K562 (cell line): ENCODE data around the gene RGMA. TPM values are rescaled to one million over a fixed set of nuclear protein-coding genes. Genes with fewer than 3 reads are reported as not detected.

Experiments
- ATAC-seq: fragments of 200-7000 bp; cut with Tn5 transposase; 3 replicates; pipeline ENCODE4 v1.9.1; 2020; ENCODE audit warnings: moderate library complexity
- BruUV-seq: library from RNA; stranded (reverse); fragments of 400-500 nt; replicated peaks from 2 replicates; lab custom pipeline; 2021; lab: Mats Ljungman, UMichigan
- CTCF ChIA-PET: fragments of 300-600 bp; formaldehyde crosslinking; extraction: SDS; loops from one replicate; lab custom pipeline; 2021; ENCODE audit warnings: low intra/inter-chr PET ratio; lab: Yijun Ruan, JAX
- POLR2A ChIA-PET: fragments of 300-600, 350-650 bp; sonication (Branson Sonifier 250); formaldehyde crosslinking; extraction: SDS; loops from one replicate; lab custom pipeline; 2021; ENCODE audit warnings: antibody characterized with exemption, inconsistent platforms; lab: Yijun Ruan, JAX
- DNase-seq, 4 experiments: peaks; one replicate each; pipeline versions ENCODE4 v3.0.0 to v3.0.0-alpha.2; 2011 to 2018; ENCODE audit warnings: low spot score in 3 of 4, mixed read lengths in 3 of 4; ENCODE audit errors: extremely low read depth in 1 of 4
- FAIRE-seq: peaks from 2 replicates; lab custom pipeline; 2011; peaks lifted over from hg19 to GRCh38; lab: Jason Lieb, UNC
- H2AFZ ChIP-seq: 2 replicates; pipeline ENCODE4 v1.6.0; 2011; ENCODE audit warnings: low read depth, low read length, control low read depth, inconsistent platforms
- H3K27ac ChIP-seq: fragments of 200-600 bp; 3 replicates; pipeline ENCODE4 v1.8.0; 2011; ENCODE audit warnings: low read depth, mild to moderate bottlenecking, control low read depth, inconsistent platforms, low read length, moderate library complexity, mixed read lengths; ENCODE audit errors: extremely low read depth
- H3K27me3 ChIP-seq, 2 experiments: fragments of 300-600 bp in 1 of 2; 2 replicates in 1 of 2; 3 replicates in 1 of 2; pipeline versions ENCODE4 v1.6.0 to v1.8.0; 2011; ENCODE audit warnings: inconsistent platforms in 2 of 2, low read length in 2 of 2, mild to moderate bottlenecking in 1 of 2, mixed read lengths in 1 of 2, moderate library complexity in 1 of 2; ENCODE audit not compliant: control insufficient read depth in 2 of 2, insufficient read depth in 2 of 2
- H3K36me3 ChIP-seq: fragments of 300-600 bp; 3 replicates; pipeline ENCODE4 v1.8.0; 2011; ENCODE audit warnings: mild to moderate bottlenecking, low read length, inconsistent platforms; ENCODE audit not compliant: control insufficient read depth, insufficient read depth
- H3K4me1 ChIP-seq, 2 experiments: fragments of 200-600 bp in 1 of 2; replicated peaks in 1 of 2; 2 replicates in 1 of 2; 3 replicates in 1 of 2; pipeline versions ENCODE4 v1.5.1 to v1.8.0; 2011; ENCODE audit warnings: inconsistent platforms in 2 of 2, low read length in 2 of 2, mild to moderate bottlenecking in 1 of 2, mixed read lengths in 1 of 2, moderate library complexity in 1 of 2; ENCODE audit not compliant: control insufficient read depth in 2 of 2, insufficient read depth in 2 of 2
- H3K4me2 ChIP-seq: 2 replicates; pipeline ENCODE4 v1.6.1; 2011; ENCODE audit warnings: low read length, control low read depth, inconsistent platforms, mixed read lengths; ENCODE audit not compliant: insufficient read depth
- H3K4me3 ChIP-seq: fragments of 200-600 bp; sonication (generic), shearing (Covaris generic); 2 replicates; pipeline ENCODE4 v1.5.1; 2016; ENCODE audit warnings: control low read depth, inconsistent platforms
- H3K79me2 ChIP-seq: fragments of 200-600 bp; 3 replicates; pipeline ENCODE4 v1.8.0; 2011; ENCODE audit warnings: low read length, inconsistent platforms; ENCODE audit not compliant: control insufficient read depth, insufficient read depth
- H3K9ac ChIP-seq, 2 experiments: 2 replicates each; pipeline versions ENCODE4 v1.6.0 to v1.6.1; 2011; ENCODE audit warnings: low read depth in 2 of 2, low read length in 2 of 2, control low read depth in 1 of 2, inconsistent platforms in 1 of 2, mild to moderate bottlenecking in 1 of 2, mixed read lengths in 1 of 2; ENCODE audit not compliant: insufficient read depth in 1 of 2
- H3K9me1 ChIP-seq: one replicate; pipeline ENCODE4 v1.6.0; 2011; ENCODE audit warnings: inconsistent platforms, mild to moderate bottlenecking, low read length, moderate library complexity; ENCODE audit not compliant: control insufficient read depth, insufficient read depth
- H3K9me3 ChIP-seq: replicated peaks from 2 replicates; pipeline ENCODE4 v1.5.1; 2011; ENCODE audit warnings: low read depth, low read length, inconsistent platforms; ENCODE audit not compliant: control insufficient read depth, insufficient read depth
- H4K20me1 ChIP-seq: replicated peaks from 2 replicates; pipeline ENCODE4 v1.6.1; 2011; ENCODE audit warnings: low read length, inconsistent platforms, mixed read lengths; ENCODE audit not compliant: control insufficient read depth, insufficient read depth
- CAMTA2 ChIP-seq: fragments of 250-450 bp; sonication (Bioruptor Pico); conservative IDR thresholded peaks from 2 replicates; pipeline ENCODE4 v1.5.1; 2022
- DDX20 ChIP-seq: fragments of 450-650 bp; IDR thresholded peaks from 2 replicates; pipeline ENCODE4 v1.6.1; 2016; ENCODE audit warnings: missing genetic modification characterization, low read depth, mild to moderate bottlenecking, missing compliant biosample characterization, moderate library complexity
- IFI16 ChIP-seq: fragments of 250-450 bp; sonication (Bioruptor Pico); IDR thresholded peaks from 2 replicates; pipeline ENCODE4 v2.1.2; 2022; ENCODE audit warnings: mild to moderate bottlenecking, inconsistent platforms
- MCM3 ChIP-seq: fragments of 450-650 bp; IDR thresholded peaks from 2 replicates; pipeline ENCODE4 v1.6.1; 2016
- ZNF695 ChIP-seq: fragments of 450-650 bp; formaldehyde crosslinking; IDR thresholded peaks from 2 replicates; pipeline ENCODE4 v1.4.0; 2020; ENCODE audit warnings: mild to moderate bottlenecking, moderate library complexity
- ZNF766 ChIP-seq: fragments of 200-800 bp; sonication (Bioruptor generic); conservative IDR thresholded peaks from 2 replicates; pipeline ENCODE4 v1.6.1; 2016; ENCODE audit warnings: missing genetic modification characterization, missing compliant biosample characterization
- WGBS: fragments of 100-300 bp; shearing (Covaris generic); methylation state at CpG from one replicate; pipeline ENCODE4 v1.1.6; 2016; ENCODE audit warnings: low coverage, mixed read lengths; ENCODE audit not compliant: insufficient coverage; ENCODE audit errors: missing lambda C conversion rate; 5-methylcytosine and 5-hydroxymethylcytosine counted together
- in situ Hi-C: fragments of 300-500 bp; cut with MboI; formaldehyde crosslinking; loops from 4 replicates; pipeline ENCODE4 v1.15.0; 2018; ENCODE audit warnings: inconsistent platforms, mixed read lengths
- intact Hi-C: fragments of 100-400 bp; cut with micrococcal nuclease; formaldehyde crosslinking; loops from 2 replicates; pipeline ENCODE4 v1.14.2; 2022
- polyA plus RNA-seq, 8 experiments: library from polyadenylated mRNA; depleted of rRNA in 4 of 8; stranded (reverse) in 5 of 8; unstranded in 3 of 8; fragments of >200 nt; fragmentation: Nextera tagmentation in 2 of 8; fragmentation: Illumina TruSeq in 1 of 8; extraction: Ambion mirVana in 2 of 8; extraction: Trizol in 1 of 8; gene quantifications; 2 replicates each; pipeline versions ENCODE4 v1.2.1 to v1.2.3, GENCODE V29; 2011 to 2014; ENCODE audit warnings: inconsistent platforms in 1 of 8, missing spikeins in 1 of 8
- total RNA-seq, 7 experiments: library from RNA; depleted of rRNA in 6 of 7; stranded (reverse); fragments of >200 nt in 6 of 7; fragmentation: Illumina TruSeq in 2 of 7; extraction: Trizol in 2 of 7; gene quantifications; 2 replicates each; pipeline versions ENCODE4 v1.2.1 to v1.2.3, GENCODE V29; 2011 to 2021; ENCODE audit warnings: low replicate concordance in 1 of 7
- TF ChIP-seq, protein P1 (sequence below), 2 experiments: fragments of 450-650 bp; IDR thresholded peaks; 2 replicates each; pipeline ENCODE4 v1.6.1; 2018; ENCODE audit warnings: mild to moderate bottlenecking in 2 of 2, low read depth in 1 of 2; ENCODE audit not compliant: partially characterized antibody in 2 of 2
- TF ChIP-seq, protein P2 (sequence below), 2 experiments: IDR thresholded peaks; 2 replicates each; pipeline ENCODE4 v1.6.1; 2011; ENCODE audit warnings: borderline replicate concordance in 1 of 2, control low read depth in 1 of 2, low read depth in 1 of 2, low read length in 1 of 2, mild to moderate bottlenecking in 1 of 2, mixed read lengths in 1 of 2, moderate library complexity in 1 of 2; ENCODE audit not compliant: insufficient read depth in 1 of 2, insufficient read length in 1 of 2, poor library complexity in 1 of 2, severe bottlenecking in 1 of 2; ENCODE audit errors: extremely low read depth in 1 of 2
- TF ChIP-seq, protein P3 (sequence below): fragments of 450-650 bp; IDR thresholded peaks from 2 replicates; pipeline ENCODE4 v1.6.1; 2017; ENCODE audit warnings: mild to moderate bottlenecking, moderate library complexity
- TF ChIP-seq, protein P4 (sequence below): sonication (generic); formaldehyde crosslinking; IDR thresholded peaks from 2 replicates; pipeline ENCODE4 v1.8.0; 2022; ENCODE audit warnings: mild to moderate bottlenecking, missing genetic modification reagents
- TF ChIP-seq, protein P5 (sequence below): fragments of 450-650 bp; formaldehyde crosslinking; IDR thresholded peaks from 2 replicates; pipeline ENCODE4 v1.4.0; 2020; ENCODE audit warnings: mild to moderate bottlenecking, mixed read lengths

Gene RGMA
- total and polyA plus RNA-seq, 9 of the 15 experiments (the other 6 are each of a cell fraction or from before 2014, with no cell fraction given), result 0.03 to 0.05 (median 0.03) TPM; not detected in 6

DNA sequence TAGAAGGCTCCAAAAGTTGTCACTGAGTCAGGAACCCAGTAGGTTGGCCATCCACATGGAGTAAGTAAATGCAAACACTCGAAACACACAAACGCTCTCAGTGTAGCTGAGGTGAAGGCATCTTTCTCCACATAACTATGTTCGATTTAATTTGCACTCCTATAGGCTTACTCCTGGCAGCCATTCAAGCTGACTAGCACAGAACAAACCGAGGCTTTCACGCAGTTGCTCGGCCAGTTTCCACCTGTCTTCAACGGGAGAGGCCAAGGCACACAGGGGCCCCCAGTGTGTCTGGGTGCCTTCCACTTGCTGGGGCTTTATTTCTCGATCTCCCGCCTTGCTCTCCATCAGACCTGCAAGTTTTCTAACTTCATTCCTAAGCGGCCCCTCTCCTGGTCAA lies 18.9 kb downstream of the RGMA start:
- H3K79me2 ChIP-seq, result no peaks in the 10 kb centered on the region
- CTCF ChIA-PET, result no interaction called here
- ATAC-seq, result no peak
- 1% methylated on average over 10 of the region's 10 CpGs for WGBS
- no peaks in the 10 kb centered on the region for H3K9me3 ChIP-seq
- H3K9ac ChIP-seq, result no peak overlapping the region
- no peak for DNase-seq
- BruUV-seq, result no TSS peak
- FAIRE-seq, result no peak
- H3K27me3 ChIP-seq, result peaks cover 79 to 82% of the 10 kb centered on the region in 2 experiments
- TF ChIP-seq, protein P1, sequence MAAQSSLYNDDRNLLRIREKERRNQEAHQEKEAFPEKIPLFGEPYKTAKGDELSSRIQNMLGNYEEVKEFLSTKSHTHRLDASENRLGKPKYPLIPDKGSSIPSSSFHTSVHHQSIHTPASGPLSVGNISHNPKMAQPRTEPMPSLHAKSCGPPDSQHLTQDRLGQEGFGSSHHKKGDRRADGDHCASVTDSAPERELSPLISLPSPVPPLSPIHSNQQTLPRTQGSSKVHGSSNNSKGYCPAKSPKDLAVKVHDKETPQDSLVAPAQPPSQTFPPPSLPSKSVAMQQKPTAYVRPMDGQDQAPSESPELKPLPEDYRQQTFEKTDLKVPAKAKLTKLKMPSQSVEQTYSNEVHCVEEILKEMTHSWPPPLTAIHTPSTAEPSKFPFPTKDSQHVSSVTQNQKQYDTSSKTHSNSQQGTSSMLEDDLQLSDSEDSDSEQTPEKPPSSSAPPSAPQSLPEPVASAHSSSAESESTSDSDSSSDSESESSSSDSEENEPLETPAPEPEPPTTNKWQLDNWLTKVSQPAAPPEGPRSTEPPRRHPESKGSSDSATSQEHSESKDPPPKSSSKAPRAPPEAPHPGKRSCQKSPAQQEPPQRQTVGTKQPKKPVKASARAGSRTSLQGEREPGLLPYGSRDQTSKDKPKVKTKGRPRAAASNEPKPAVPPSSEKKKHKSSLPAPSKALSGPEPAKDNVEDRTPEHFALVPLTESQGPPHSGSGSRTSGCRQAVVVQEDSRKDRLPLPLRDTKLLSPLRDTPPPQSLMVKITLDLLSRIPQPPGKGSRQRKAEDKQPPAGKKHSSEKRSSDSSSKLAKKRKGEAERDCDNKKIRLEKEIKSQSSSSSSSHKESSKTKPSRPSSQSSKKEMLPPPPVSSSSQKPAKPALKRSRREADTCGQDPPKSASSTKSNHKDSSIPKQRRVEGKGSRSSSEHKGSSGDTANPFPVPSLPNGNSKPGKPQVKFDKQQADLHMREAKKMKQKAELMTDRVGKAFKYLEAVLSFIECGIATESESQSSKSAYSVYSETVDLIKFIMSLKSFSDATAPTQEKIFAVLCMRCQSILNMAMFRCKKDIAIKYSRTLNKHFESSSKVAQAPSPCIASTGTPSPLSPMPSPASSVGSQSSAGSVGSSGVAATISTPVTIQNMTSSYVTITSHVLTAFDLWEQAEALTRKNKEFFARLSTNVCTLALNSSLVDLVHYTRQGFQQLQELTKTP (IDR thresholded peaks at IDR 0.05; ENCODE audit: low read depth in 1 of 2, partially characterized antibody in 2 of 2), result no peak
- TF ChIP-seq MCM3 (no peak), ZNF766 (CRISPR knock-in tag) (no peak), CAMTA2 (CRISPR knock-in tag) (no peak), IFI16 (CRISPR knock-in tag) (no peak), ZNF695 (CRISPR knock-in tag) (no peak), DDX20 (tag) (no peak)
- TF ChIP-seq, protein P2, sequence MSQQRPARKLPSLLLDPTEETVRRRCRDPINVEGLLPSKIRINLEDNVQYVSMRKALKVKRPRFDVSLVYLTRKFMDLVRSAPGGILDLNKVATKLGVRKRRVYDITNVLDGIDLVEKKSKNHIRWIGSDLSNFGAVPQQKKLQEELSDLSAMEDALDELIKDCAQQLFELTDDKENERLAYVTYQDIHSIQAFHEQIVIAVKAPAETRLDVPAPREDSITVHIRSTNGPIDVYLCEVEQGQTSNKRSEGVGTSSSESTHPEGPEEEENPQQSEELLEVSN (IDR thresholded peaks at IDR 0.05; ENCODE audit: borderline replicate concordance in 1 of 2, extremely low read depth in 1 of 2, insufficient read depth in 1 of 2, insufficient read length in 1 of 2, low read depth in 1 of 2, low read length in 1 of 2, poor library complexity in 1 of 2, severe bottlenecking in 1 of 2), result no peak
- TF ChIP-seq, protein P3, sequence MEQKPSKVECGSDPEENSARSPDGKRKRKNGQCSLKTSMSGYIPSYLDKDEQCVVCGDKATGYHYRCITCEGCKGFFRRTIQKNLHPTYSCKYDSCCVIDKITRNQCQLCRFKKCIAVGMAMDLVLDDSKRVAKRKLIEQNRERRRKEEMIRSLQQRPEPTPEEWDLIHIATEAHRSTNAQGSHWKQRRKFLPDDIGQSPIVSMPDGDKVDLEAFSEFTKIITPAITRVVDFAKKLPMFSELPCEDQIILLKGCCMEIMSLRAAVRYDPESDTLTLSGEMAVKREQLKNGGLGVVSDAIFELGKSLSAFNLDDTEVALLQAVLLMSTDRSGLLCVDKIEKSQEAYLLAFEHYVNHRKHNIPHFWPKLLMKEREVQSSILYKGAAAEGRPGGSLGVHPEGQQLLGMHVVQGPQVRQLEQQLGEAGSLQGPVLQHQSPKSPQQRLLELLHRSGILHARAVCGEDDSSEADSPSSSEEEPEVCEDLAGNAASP, result no peak
- TF ChIP-seq, protein P4, sequence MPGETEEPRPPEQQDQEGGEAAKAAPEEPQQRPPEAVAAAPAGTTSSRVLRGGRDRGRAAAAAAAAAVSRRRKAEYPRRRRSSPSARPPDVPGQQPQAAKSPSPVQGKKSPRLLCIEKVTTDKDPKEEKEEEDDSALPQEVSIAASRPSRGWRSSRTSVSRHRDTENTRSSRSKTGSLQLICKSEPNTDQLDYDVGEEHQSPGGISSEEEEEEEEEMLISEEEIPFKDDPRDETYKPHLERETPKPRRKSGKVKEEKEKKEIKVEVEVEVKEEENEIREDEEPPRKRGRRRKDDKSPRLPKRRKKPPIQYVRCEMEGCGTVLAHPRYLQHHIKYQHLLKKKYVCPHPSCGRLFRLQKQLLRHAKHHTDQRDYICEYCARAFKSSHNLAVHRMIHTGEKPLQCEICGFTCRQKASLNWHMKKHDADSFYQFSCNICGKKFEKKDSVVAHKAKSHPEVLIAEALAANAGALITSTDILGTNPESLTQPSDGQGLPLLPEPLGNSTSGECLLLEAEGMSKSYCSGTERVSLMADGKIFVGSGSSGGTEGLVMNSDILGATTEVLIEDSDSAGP (CRISPR knock-in tag), result no peak
- TF ChIP-seq, protein P5, sequence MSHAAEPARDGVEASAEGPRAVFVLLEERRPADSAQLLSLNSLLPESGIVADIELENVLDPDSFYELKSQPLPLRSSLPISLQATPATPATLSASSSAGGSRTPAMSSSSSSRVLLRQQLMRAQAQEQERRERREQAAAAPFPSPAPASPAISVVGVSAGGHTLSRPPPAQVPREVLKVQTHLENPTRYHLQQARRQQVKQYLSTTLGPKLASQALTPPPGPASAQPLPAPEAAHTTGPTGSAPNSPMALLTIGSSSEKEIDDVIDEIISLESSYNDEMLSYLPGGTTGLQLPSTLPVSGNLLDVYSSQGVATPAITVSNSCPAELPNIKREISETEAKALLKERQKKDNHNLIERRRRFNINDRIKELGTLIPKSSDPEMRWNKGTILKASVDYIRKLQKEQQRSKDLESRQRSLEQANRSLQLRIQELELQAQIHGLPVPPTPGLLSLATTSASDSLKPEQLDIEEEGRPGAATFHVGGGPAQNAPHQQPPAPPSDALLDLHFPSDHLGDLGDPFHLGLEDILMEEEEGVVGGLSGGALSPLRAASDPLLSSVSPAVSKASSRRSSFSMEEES (CRISPR knock-in tag), result no peak
- no peak overlapping the region for H3K4me3 ChIP-seq
- POLR2A ChIA-PET, result interaction anchor here (1.2 kb wide), 1 partner anchor 10 kb away, joined by 5 read pairs; no protein-coding TSS in a partner anchor
- in situ Hi-C loops, result no loop called here
- peaks cover 0 to 20% of the 10 kb centered on the region in 2 experiments; a peak in 2 of 5 replicates for H3K4me1 ChIP-seq
- no peaks in the 10 kb centered on the region for H3K9me1 ChIP-seq
- intact Hi-C loops, result no loop called here
- no peak overlapping the region for H3K4me2 ChIP-seq
- H4K20me1 ChIP-seq, result peaks cover 5% of the 10 kb centered on the region; the same call in 1 of the 2 replicates
- no peaks in the 10 kb centered on the region for H3K36me3 ChIP-seq
- H3K27ac ChIP-seq, result no peak overlapping the region
- H2AFZ ChIP-seq, result no peak overlapping the region
